NCI-H1436 treated with DMSO at 0.1 percent for 48 hours (cell line): ENCODE data around the gene FZD8.
"Not testable (repeated sequence)": the region's sequence is repeated elsewhere in the genome, so short reads cannot be mapped to it uniquely, and the experiment has no call there.

ENCODE experiments used
- DNase-seq: peaks from one replicate; lab custom pipeline; 2025; lab: John Stamatoyannopoulos, UW

Gene FZD8, protein sequence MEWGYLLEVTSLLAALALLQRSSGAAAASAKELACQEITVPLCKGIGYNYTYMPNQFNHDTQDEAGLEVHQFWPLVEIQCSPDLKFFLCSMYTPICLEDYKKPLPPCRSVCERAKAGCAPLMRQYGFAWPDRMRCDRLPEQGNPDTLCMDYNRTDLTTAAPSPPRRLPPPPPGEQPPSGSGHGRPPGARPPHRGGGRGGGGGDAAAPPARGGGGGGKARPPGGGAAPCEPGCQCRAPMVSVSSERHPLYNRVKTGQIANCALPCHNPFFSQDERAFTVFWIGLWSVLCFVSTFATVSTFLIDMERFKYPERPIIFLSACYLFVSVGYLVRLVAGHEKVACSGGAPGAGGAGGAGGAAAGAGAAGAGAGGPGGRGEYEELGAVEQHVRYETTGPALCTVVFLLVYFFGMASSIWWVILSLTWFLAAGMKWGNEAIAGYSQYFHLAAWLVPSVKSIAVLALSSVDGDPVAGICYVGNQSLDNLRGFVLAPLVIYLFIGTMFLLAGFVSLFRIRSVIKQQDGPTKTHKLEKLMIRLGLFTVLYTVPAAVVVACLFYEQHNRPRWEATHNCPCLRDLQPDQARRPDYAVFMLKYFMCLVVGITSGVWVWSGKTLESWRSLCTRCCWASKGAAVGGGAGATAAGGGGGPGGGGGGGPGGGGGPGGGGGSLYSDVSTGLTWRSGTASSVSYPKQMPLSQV

GRCh38 chr10:35642035-35642792 lies at the start of gene FZD8:
Gene FZD8 (minus strand): TSS chr10:35642296. CDS start chr10:35641429, 867 bp downstream.
- DNase-seq = peak; percentile 71

DNA sequence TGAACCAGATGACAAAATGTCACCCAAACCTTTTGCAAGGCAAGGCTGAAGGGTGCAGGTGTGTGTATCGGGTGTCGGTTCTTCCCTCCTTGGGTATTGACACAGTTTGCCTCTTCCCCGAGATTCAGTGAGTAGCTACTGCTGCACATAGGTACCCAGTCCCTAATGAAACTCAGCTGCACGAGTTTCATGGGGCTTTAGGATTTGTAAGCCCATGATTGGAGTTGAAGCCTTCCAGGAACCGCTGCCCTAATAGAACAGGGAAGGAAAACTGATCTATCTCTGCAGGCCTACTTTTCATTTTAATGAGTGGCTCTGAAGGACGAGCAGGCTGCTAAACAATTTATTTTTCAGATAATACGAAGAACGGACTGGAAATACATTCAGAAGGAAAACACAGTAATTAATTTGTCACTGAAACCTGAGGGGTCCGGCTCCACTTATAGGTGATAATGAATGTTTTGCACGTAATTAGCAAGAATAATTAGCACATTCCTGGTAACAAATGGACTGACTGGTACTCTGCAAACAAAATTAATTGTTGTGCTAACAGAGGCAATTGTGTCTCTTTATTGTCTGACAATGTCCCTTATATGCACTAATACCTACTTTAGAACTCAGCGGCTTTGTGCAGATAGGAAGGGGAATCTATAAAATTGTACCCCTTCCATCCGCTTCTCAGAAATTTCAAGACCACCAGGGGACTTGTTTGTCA lies 49.6 kb upstream of the FZD8 start:
- DNase-seq = no peak

DNA sequence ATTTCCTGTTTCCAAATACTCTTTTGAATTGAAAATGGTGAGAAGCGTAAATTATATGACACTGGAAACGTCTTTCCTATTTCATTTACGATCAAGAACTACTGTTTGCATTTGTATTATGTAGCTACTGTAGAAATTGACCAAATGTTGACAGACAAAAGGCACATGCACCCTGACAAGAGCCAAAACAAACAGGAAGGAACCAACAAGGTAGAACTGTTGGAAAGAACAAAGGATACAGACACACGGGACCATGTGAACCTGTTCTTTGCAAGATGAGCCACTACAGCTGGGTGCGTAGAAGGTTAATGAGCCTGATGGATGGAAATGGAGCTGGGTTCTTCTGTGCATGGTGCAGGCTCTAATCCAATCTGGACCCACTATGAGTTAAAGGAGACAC lies 48.4 kb upstream of the FZD8 start:
- DNase-seq = peak; percentile 65

DNA sequence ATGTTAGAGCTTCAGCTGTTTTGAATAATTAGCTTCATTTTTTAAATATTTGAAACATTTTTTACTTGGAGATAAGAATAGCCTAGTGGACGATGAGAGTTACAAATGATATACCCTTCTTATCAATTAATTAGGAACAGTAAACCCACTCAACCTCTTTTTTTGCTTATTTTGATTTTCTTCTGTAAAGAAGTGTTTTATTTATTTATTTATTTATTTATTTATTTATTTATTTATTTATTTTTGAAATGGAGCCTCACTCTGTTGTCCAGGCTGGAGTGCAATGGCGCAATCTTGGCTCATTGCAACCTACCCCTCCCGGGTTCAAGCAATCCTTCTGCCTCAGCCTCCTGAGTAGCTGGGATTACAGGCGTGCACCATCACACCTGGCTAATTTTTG lies 43.8 kb upstream of the FZD8 start:
- DNase-seq = not testable (repeated sequence)

- no peak for DNase-seq
Observed at GRCh38 chr10:35685402-35685801, 43.3 kb upstream of the FZD8 start.

DNA sequence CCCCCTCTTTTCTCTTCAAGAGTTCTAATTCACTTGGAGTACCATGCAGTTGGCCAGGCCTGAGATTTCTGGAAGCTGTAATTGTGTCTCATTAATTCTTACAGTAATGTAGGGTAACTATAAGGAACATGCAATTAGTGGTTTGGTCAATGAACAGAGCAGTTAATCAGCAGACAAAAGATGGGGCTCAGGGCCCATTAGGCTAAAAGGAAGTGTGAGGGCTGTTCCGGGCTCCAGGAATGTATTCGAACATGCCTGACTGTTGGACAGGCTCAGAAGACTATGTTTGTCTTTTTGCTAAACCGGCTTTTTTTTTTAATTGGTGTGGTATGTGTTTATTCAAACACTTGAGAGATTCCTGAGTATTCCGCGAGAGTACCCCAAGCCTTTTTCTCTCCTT lies 42.5 kb upstream of the FZD8 start:
- DNase-seq = peak; percentile 39

- DNase-seq = no peak
Observed at GRCh38 chr10:35675846-35676245, 33.8 kb upstream of the FZD8 start.

DNA sequence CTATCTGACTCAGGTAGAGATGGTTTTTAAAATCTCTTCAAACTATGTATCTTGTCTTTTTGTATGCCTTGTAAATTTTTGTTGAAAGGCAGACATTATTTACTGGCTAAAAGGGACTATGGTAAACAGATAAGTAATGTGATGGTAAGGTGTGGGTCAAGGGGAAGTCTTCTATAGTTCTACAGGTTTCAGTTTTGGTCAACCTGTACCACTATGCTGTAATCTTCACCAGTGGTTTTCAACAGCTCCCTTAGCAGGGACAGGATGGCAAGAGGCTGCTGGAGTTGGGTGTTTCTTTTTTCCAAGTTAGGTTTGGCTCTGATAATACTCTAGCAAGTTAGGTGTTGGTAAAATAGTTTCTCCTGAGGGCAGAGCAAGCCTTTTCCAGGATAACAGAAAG lies 32.7 kb upstream of the FZD8 start:
- no peak for DNase-seq

GRCh38 chr10:35668865-35669650 lies 27.0 kb upstream of the FZD8 start:
- DNase-seq = no peak

- DNase-seq = no peak
Observed at GRCh38 chr10:35667971-35668370, 25.9 kb upstream of the FZD8 start.

GRCh38 chr10:35667270-35667889 lies 25.3 kb upstream of the FZD8 start:
- DNase-seq = no peak

GRCh38 chr10:35661236-35661635 lies 19.1 kb upstream of the FZD8 start:
- DNase-seq = no peak

DNA sequence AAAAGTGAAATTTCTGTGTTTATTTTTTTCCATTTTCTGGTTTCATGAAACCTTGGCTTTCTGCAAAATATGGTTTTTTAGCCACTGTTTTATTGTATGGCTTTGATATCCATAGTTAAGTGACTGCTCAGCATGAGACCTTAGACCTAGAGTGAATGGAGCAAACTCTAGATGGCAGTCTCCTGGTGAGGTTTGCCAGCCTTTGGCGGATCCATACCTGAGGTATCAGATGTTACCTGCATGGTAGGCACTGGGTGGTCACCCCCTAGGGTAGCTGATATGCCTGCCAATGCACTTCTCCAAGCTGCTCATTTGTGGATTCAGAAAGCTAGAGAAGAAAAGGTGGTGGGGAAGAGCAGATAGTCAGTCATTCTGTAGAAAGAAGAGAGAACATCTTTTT lies 17.4 kb upstream of the FZD8 start:
- no peak for DNase-seq

DNA sequence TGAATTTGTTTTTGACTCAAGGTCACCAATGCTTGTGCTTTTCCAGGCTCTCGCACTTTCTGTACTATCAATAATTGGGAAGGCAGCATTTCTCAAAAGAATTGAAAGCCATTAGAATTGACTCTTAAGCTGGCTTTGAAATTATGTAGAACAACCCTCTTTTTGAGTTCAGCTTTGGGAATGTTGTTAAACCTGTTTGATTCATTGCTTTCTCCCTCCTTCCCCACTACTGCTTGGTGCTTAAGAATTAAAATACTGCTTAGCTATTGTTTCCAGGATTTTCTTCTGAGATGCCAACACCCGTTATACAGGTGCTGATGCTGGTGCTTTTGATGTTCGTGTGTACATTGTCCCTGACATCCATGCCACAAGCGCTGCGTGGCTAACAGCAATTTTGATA lies 15.5 kb upstream of the FZD8 start:
- no peak for DNase-seq

- no peak for DNase-seq
Observed at GRCh38 chr10:35652824-35653223, 10.7 kb upstream of the FZD8 start.

GRCh38 chr10:35650894-35651293 lies 8.8 kb upstream of the FZD8 start:
- DNase-seq = no peak

DNA sequence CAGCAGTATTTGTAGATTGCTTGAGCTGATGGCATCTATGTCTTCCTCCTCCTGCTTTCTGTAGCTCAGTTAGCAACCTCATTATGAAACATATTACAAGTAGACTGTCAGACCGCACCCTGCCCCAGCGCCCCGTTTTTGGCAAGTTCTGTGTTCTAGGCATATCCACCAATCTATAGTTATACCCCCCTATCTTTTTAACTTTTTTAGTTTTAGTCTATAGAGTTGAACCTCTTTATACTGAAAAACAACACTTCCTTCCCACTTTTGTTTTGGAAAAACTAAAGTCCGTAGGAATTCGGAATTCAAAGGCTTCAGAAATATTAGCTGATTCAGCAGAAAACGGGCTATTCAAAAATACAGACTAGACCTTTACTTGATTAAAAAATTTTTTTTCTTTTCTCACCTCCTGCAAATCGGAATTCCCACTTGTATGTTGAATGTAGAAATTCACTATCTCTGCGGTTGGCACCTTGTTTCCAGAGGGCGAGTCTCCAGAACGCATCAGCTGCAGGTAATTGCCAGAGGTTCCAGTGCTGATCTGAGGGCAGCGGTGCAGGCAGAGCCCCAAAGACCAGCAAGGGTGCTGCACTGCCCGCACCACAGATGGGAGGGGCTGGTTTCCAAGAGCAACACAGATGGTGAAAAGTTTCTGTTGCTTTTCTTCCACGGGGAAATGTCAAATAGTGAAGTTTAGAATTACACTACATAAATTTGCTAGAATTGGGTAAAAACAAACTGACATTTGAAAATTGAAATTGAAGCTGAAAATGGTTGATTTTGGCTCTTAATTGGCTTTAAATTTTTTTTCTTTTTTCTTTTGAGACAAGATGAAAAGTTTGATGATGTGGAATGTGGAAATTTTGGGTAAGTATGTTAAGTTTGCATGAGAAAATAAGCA lies 2.2 kb upstream of the FZD8 start:
- no peak for DNase-seq

GRCh38 chr10:35643151-35644049 lies 1.3 kb upstream of the FZD8 start:
- DNase-seq = peak; percentile 60

- no peak for DNase-seq
Observed at GRCh38 chr10:35642793-35643114, 658 bp upstream of the FZD8 start.
